IMR-90 (cell line): ENCODE measurements around the gene CHIC1. TPM values are rescaled to one million over a fixed set of nuclear protein-coding genes. Genes with fewer than 3 reads are reported as not detected.
A peak's percentile ranks its signal among the peaks of the same experiment; 100 is the strongest.

ENCODE experiments used
- ATAC-seq: fragments of 200-7000 bp; cut with Tn5 transposase; 2 replicates; pipeline ENCODE4 v1.9.1; 2020; ENCODE audit warnings: low read depth, mild to moderate bottlenecking, moderate library complexity
- BruUV-seq: library from RNA; stranded (reverse); fragments of 400-500 nt; replicated peaks from 2 replicates; lab custom pipeline; 2021; lab: Mats Ljungman, UMichigan
- CTCF ChIA-PET: fragments of 300-600 bp; formaldehyde crosslinking; extraction: SDS; loops from one replicate; lab custom pipeline; 2021; ENCODE audit warnings: antibody characterized with exemption; lab: Yijun Ruan, JAX
- POLR2A ChIA-PET: fragments of 300-600 bp; sonication (Branson Sonifier 250); formaldehyde crosslinking; loops from one replicate; lab custom pipeline; 2022; ENCODE audit warnings: antibody characterized with exemption; ENCODE audit not compliant: unreplicated experiment; lab: Charles Lee
- DNase-seq: peaks from one replicate; pipeline ENCODE4 v3.0.0; 2013
- H2AFZ ChIP-seq: replicated peaks from 2 replicates; pipeline ENCODE3; 2013; ENCODE audit warnings: low read length, mild to moderate bottlenecking; ENCODE audit not compliant: poor library complexity
- H2AK5ac ChIP-seq: 2 replicates; pipeline ENCODE4 v1.6.1; 2013; ENCODE audit warnings: low read depth, low read length, inconsistent platforms
- H2AK9ac ChIP-seq: replicated peaks from 2 replicates; pipeline ENCODE3; 2013; ENCODE audit warnings: mild to moderate bottlenecking, low read depth, low read length, moderate library complexity; ENCODE audit not compliant: poor library complexity
- H2BK120ac ChIP-seq: 2 replicates; pipeline ENCODE4 v1.6.1; 2013; ENCODE audit warnings: low read depth, low read length, inconsistent platforms
- H2BK15ac ChIP-seq: 3 replicates; pipeline ENCODE4 v1.6.1; 2013; ENCODE audit warnings: low read depth, low read length, inconsistent platforms
- H2BK20ac ChIP-seq: 2 replicates; pipeline ENCODE4 v1.6.1; 2013; ENCODE audit warnings: low read depth, mild to moderate bottlenecking, inconsistent platforms, low read length, moderate library complexity
- H2BK5ac ChIP-seq: 2 replicates; pipeline ENCODE4 v1.6.1; 2013; ENCODE audit warnings: mild to moderate bottlenecking, low read depth, low read length, inconsistent platforms; ENCODE audit not compliant: poor library complexity, severe bottlenecking
- H3K14ac ChIP-seq: replicated peaks from 2 replicates; pipeline ENCODE4 v1.6.1; 2013; ENCODE audit warnings: low read depth, low read length, inconsistent platforms
- H3K18ac ChIP-seq: 2 replicates; pipeline ENCODE4 v1.6.1; 2013; ENCODE audit warnings: low read depth, low read length, control low read depth
- H3K23ac ChIP-seq: 2 replicates; pipeline ENCODE4 v1.6.1; 2013; ENCODE audit warnings: low read depth, low read length, inconsistent platforms
- H3K27ac ChIP-seq: 2 replicates; pipeline ENCODE4 v1.5.1; 2013; ENCODE audit warnings: mild to moderate bottlenecking, control low read depth, low read length; ENCODE audit not compliant: insufficient read depth
- H3K27me3 ChIP-seq: 2 replicates; pipeline ENCODE4 v1.6.1; 2013; ENCODE audit warnings: low read length; ENCODE audit not compliant: control insufficient read depth, insufficient read depth
- H3K36me3 ChIP-seq: 2 replicates; pipeline ENCODE4 v1.6.1; 2013; ENCODE audit warnings: low read length, mixed read lengths; ENCODE audit not compliant: control insufficient read depth, insufficient read depth
- H3K4ac ChIP-seq: 2 replicates; pipeline ENCODE4 v1.6.1; 2013; ENCODE audit warnings: low read depth, low read length, inconsistent platforms
- H3K4me1 ChIP-seq: 2 replicates; pipeline ENCODE4 v1.6.1; 2013; ENCODE audit warnings: low read length, mixed read lengths; ENCODE audit not compliant: control insufficient read depth, insufficient read depth
- H3K4me2 ChIP-seq: 2 replicates; pipeline ENCODE4 v1.6.1; 2013; ENCODE audit warnings: low read depth, mild to moderate bottlenecking, control low read depth, low read length, moderate library complexity
- H3K4me3 ChIP-seq: 2 replicates; pipeline ENCODE4 v1.5.1; 2013; ENCODE audit warnings: low read depth, mild to moderate bottlenecking, control low read depth, low read length, moderate library complexity; ENCODE audit not compliant: insufficient read depth
- H3K56ac ChIP-seq: 2 replicates; pipeline ENCODE4 v1.6.1; 2013; ENCODE audit warnings: low read length, inconsistent platforms; ENCODE audit not compliant: insufficient read depth; ENCODE audit errors: extremely low read depth
- H3K79me1 ChIP-seq, 2 experiments: 2 replicates each; pipeline ENCODE4 v1.6.1; 2013; ENCODE audit warnings: low read length in 2 of 2, inconsistent platforms in 1 of 2, low read depth in 1 of 2
- H3K9ac ChIP-seq: 2 replicates; pipeline ENCODE4 v1.6.1; 2013; ENCODE audit warnings: low read depth, low read length, control low read depth
- H3K9me1 ChIP-seq: 2 replicates; pipeline ENCODE4 v1.6.1; 2013; ENCODE audit warnings: low read length, inconsistent platforms; ENCODE audit not compliant: insufficient read depth
- H3K9me3 ChIP-seq: 2 replicates; pipeline ENCODE4 v1.6.1; 2013; ENCODE audit warnings: low read length; ENCODE audit not compliant: control insufficient read depth, insufficient read depth
- H4K20me1 ChIP-seq: 2 replicates; pipeline ENCODE4 v1.6.1; 2013; ENCODE audit warnings: low read length, inconsistent platforms; ENCODE audit not compliant: insufficient read depth
- H4K5ac ChIP-seq: 2 replicates; pipeline ENCODE4 v1.6.1; 2013; ENCODE audit warnings: mild to moderate bottlenecking, low read depth, low read length, control low read depth
- H4K8ac ChIP-seq, 2 experiments: 2 replicates each; pipeline ENCODE4 v1.6.1; 2013; ENCODE audit warnings: low read depth in 2 of 2, low read length in 2 of 2, control low read depth in 1 of 2, inconsistent platforms in 1 of 2
- H4K91ac ChIP-seq: 2 replicates; pipeline ENCODE4 v1.6.1; 2013; ENCODE audit warnings: low read depth, low read length, inconsistent platforms; ENCODE audit not compliant: insufficient read depth
- BHLHE40 ChIP-seq: fragments of 150-350 bp; IDR thresholded peaks from 2 replicates; pipeline ENCODE4 v1.6.1; 2016; ENCODE audit warnings: mild to moderate bottlenecking, low read depth, low read length
- CEBPB ChIP-seq: IDR thresholded peaks from 2 replicates; pipeline ENCODE4 v1.6.1; 2012; ENCODE audit warnings: low read depth, low read length, improper control_type of control experiment
- MAFK ChIP-seq: IDR thresholded peaks from 2 replicates; pipeline ENCODE4 v1.6.1; 2012; ENCODE audit warnings: low read depth, low read length, improper control_type of control experiment
- MAZ ChIP-seq: IDR thresholded peaks from 2 replicates; pipeline ENCODE4 v1.6.1; 2012; ENCODE audit warnings: low read depth, mild to moderate bottlenecking, low read length, improper control_type of control experiment, moderate library complexity, borderline replicate concordance
- MXI1 ChIP-seq: IDR thresholded peaks from 2 replicates; pipeline ENCODE4 v1.6.1; 2012; ENCODE audit warnings: low read depth, mild to moderate bottlenecking, low read length, moderate library complexity, borderline replicate concordance
- RCOR1 ChIP-seq: IDR thresholded peaks from 2 replicates; pipeline ENCODE4 v1.6.1; 2012; ENCODE audit warnings: mild to moderate bottlenecking, low read length, improper control_type of control experiment; ENCODE audit not compliant: insufficient replicate concordance
- RFX5 ChIP-seq: IDR thresholded peaks from 2 replicates; pipeline ENCODE4 v1.8.0; 2012; ENCODE audit warnings: low read depth, mild to moderate bottlenecking, low read length, moderate library complexity
- WGBS, 2 experiments: methylation state at CpG; one replicate each; pipeline versions ENCODE4 v1.1.5 to v1.1.7; 2013; ENCODE audit warnings: missing lambda C conversion rate in 2 of 2; ENCODE audit not compliant: insufficient read length in 1 of 2; ENCODE audit errors: extremely low coverage in 2 of 2; 5-methylcytosine and 5-hydroxymethylcytosine counted together
- dilution Hi-C: fragments of 300-500 bp; cut with HindIII; formaldehyde crosslinking; loops from one replicate; pipeline ENCODE4 v1.14.3; 2018; ENCODE audit warnings: low sequenced_read_pairs; ENCODE audit not compliant: unreplicated experiment
- in situ Hi-C: fragments of 300-500 bp; cut with MboI; formaldehyde crosslinking; loops from 3 replicates; pipeline ENCODE4 v1.14.3; 2019; ENCODE audit warnings: low sequenced_read_pairs, inconsistent platforms, mixed read lengths
- intact Hi-C: fragments of 100-400 bp; cut with micrococcal nuclease; formaldehyde crosslinking; loops from 2 replicates; pipeline ENCODE4 v1.10.0; 2022
- polyA plus RNA-seq, 3 experiments: library from polyadenylated mRNA; depleted of rRNA; stranded (reverse); fragments of >200 nt; gene quantifications; 2 replicates each; pipeline ENCODE4 v1.2.3, GENCODE V29; 2012; ENCODE audit warnings: low replicate concordance in 1 of 3
- total RNA-seq: library from RNA; depleted of rRNA; stranded (reverse); fragments of >200 nt; gene quantifications from 2 replicates; pipeline ENCODE4 v1.2.3, GENCODE V29; 2012
- TF ChIP-seq, protein P1 (sequence below): fragments of 150-350 bp; IDR thresholded peaks from 2 replicates; pipeline ENCODE4 v1.6.1; 2016; ENCODE audit warnings: low read depth, mild to moderate bottlenecking, low read length, moderate library complexity, borderline replicate concordance
- TF ChIP-seq, protein P2 (sequence below): conservative IDR thresholded peaks from 2 replicates; pipeline ENCODE4 v1.5.1; 2012; ENCODE audit warnings: mild to moderate bottlenecking, low read depth, low read length, improper control_type of control experiment

CHIC1 gene
- total and polyA plus RNA-seq, 2 of the 4 experiments (the other 2 are of a cell fraction), result 4.0 to 7.3 TPM

DNA sequence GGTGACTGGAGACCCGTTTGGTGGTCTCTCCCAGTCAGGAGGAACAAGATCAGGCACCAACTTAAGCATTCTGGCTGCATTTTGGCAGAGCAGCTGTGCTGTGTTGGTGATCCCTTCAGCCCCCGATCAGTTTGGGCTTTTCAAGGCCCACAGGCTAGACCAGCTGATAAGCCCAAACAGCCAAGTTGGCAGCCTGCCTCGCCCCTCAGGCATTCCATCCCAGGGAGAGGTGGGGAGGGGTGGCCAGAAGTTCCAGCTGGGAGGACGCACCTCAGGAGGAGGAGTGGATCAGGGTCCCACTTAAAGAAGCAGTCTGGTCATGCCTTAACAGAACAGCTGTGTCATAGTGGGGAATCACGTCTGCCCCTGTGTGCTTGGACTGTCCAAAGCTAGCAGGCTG, 105.8 kb downstream of the CHIC1 start:
- dilution Hi-C loops (no loop called here), in situ Hi-C loops (no loop called here), intact Hi-C loops (no loop called here)
- TF ChIP-seq BHLHE40 (no peak), MXI1 (no peak), RCOR1 (no peak), RFX5 (no peak), MAZ (no peak), CEBPB (no peak), MAFK (no peak)
- TF ChIP-seq, protein P1, sequence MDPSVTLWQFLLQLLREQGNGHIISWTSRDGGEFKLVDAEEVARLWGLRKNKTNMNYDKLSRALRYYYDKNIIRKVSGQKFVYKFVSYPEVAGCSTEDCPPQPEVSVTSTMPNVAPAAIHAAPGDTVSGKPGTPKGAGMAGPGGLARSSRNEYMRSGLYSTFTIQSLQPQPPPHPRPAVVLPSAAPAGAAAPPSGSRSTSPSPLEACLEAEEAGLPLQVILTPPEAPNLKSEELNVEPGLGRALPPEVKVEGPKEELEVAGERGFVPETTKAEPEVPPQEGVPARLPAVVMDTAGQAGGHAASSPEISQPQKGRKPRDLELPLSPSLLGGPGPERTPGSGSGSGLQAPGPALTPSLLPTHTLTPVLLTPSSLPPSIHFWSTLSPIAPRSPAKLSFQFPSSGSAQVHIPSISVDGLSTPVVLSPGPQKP, result no peak
- TF ChIP-seq, protein P2, sequence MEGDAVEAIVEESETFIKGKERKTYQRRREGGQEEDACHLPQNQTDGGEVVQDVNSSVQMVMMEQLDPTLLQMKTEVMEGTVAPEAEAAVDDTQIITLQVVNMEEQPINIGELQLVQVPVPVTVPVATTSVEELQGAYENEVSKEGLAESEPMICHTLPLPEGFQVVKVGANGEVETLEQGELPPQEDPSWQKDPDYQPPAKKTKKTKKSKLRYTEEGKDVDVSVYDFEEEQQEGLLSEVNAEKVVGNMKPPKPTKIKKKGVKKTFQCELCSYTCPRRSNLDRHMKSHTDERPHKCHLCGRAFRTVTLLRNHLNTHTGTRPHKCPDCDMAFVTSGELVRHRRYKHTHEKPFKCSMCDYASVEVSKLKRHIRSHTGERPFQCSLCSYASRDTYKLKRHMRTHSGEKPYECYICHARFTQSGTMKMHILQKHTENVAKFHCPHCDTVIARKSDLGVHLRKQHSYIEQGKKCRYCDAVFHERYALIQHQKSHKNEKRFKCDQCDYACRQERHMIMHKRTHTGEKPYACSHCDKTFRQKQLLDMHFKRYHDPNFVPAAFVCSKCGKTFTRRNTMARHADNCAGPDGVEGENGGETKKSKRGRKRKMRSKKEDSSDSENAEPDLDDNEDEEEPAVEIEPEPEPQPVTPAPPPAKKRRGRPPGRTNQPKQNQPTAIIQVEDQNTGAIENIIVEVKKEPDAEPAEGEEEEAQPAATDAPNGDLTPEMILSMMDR, result no peak
- Histone ChIP-seq H2BK120ac (no peak overlapping the region), H3K14ac (no peak overlapping the region), H3K23ac (no peak overlapping the region), H3K9me3 (peaks cover 7% of the 10 kb centered on the region), H3K4ac (no peak overlapping the region), H3K4me3 (no peak overlapping the region), H4K91ac (no peak overlapping the region), H2BK15ac (no peak overlapping the region), H3K79me1 (no peaks in the 10 kb centered on the region), H3K27me3 (peaks cover 2% of the 10 kb centered on the region; the same call in 1 of the 2 replicates), H3K56ac (no peak overlapping the region), H3K18ac (no peak overlapping the region), H4K8ac (no peak overlapping the region), H4K5ac (no peak overlapping the region), H3K4me1 (no peaks in the 10 kb centered on the region), H3K9ac (no peak overlapping the region), H3K9me1 (no peaks in the 10 kb centered on the region; the same call in 1 of the 2 replicates), H2AK9ac (no peak overlapping the region), H3K36me3 (no peaks in the 10 kb centered on the region), H3K27ac (no peak overlapping the region), H4K20me1 (no peaks in the 10 kb centered on the region; the same call in 1 of the 2 replicates), H3K4me2 (no peak overlapping the region), H2BK5ac (no peak overlapping the region), H2BK20ac (no peak overlapping the region), H2AFZ (no peak overlapping the region), H2AK5ac (no peak overlapping the region)
- 38% methylated on average over 2 of the region's 5 CpGs; no CpG with 5 or more reads in 1 of the 2 experiments for WGBS, 2 experiments
- CTCF ChIA-PET, result no interaction called here
- no TSS peak for BruUV-seq
- POLR2A ChIA-PET, result no interaction called here
- ATAC-seq (peak; percentile 35), DNase-seq (no peak)
